Measurements from ENCODE around the gene HPN. TPM values are rescaled to one million over a fixed set of nuclear protein-coding genes. Genes with fewer than 3 reads are reported as not detected.
"Not testable (repeated sequence)": the region's sequence is repeated elsewhere in the genome, so short reads cannot be mapped to it uniquely, and the experiment has no call there.

The HPN gene
- 12.9 and 36.2 TPM in 2 replicates for total RNA-seq
- 21.3 and 43.7 TPM in 2 replicates for polyA plus RNA-seq

GRCh38 chr19:35041548-35042055 lies at the start of gene HPN:
HPN (plus strand) TSS chr19:35041721; CDS start chr19:35042507, 786 bp downstream.
- peak within 1 kb of the TSS; percentile 0 for H3K4me3 ChIP-seq
- H3K4me1 ChIP-seq (ENCODE audit: low read depth): peaks cover 20% of the 10 kb centered on the region
- peak within 1 kb of the TSS; percentile 60 for H3K27ac ChIP-seq
- H3K27me3 ChIP-seq: no peaks in the 10 kb centered on the region
- no peaks in the 10 kb centered on the region for H3K9me3 ChIP-seq (ENCODE audit: low read depth)
- peak in 1 of 2 donors; percentile 43 for DNase-seq (ENCODE audit: low read depth in 1 of 2, low spot score in 1 of 2)
- no peak for TF ChIP-seq CTCF (IDR thresholded peaks at IDR 0.05; ENCODE audit: low read depth, low read length)
- no peaks in the 10 kb centered on the region for H3K36me3 ChIP-seq

DNA sequence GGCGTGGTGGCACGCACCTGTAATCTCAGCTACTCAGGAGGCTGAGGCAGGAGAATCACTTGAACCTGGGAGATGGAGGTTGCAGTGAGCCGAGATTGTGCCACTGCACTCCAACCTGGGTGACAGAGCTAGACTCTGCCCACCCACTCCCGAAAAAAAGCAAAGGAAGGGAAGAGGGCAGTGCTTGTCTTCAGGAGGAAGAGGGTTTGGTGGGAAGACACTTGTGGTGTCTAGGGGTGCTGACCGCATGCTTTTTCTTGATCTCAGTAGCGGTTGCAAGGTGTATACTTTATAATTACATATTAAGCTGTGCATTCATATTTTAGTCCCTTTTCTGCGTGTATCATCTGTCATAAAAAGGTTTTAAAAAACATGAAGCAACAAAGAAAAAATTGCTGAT lies 48.9 kb upstream of the HPN start:
- not testable (repeated sequence) for H3K36me3 ChIP-seq; DNase-seq (ENCODE audit: low read depth in 1 of 2, low spot score in 1 of 2); H3K27me3 ChIP-seq; H3K9me3 ChIP-seq (ENCODE audit: low read depth); H3K4me3 ChIP-seq; H3K27ac ChIP-seq; H3K4me1 ChIP-seq (ENCODE audit: low read depth)

- Histone ChIP-seq H3K4me3 (no peak overlapping the region), H3K27ac (no peak overlapping the region), H3K9me3 (ENCODE audit: low read depth) (no peaks in the 10 kb centered on the region), H3K4me1 (ENCODE audit: low read depth) (peaks cover 5% of the 10 kb centered on the region), H3K36me3 (no peaks in the 10 kb centered on the region), H3K27me3 (no peaks in the 10 kb centered on the region)
- TF ChIP-seq CTCF (IDR thresholded peaks at IDR 0.05; ENCODE audit: low read depth, low read length): no peak
- no peak for DNase-seq (ENCODE audit: low read depth in 1 of 2, low spot score in 1 of 2)
These were observed 47.3 kb upstream of the HPN start for GRCh38 chr19:34994286-34994642.

DNA sequence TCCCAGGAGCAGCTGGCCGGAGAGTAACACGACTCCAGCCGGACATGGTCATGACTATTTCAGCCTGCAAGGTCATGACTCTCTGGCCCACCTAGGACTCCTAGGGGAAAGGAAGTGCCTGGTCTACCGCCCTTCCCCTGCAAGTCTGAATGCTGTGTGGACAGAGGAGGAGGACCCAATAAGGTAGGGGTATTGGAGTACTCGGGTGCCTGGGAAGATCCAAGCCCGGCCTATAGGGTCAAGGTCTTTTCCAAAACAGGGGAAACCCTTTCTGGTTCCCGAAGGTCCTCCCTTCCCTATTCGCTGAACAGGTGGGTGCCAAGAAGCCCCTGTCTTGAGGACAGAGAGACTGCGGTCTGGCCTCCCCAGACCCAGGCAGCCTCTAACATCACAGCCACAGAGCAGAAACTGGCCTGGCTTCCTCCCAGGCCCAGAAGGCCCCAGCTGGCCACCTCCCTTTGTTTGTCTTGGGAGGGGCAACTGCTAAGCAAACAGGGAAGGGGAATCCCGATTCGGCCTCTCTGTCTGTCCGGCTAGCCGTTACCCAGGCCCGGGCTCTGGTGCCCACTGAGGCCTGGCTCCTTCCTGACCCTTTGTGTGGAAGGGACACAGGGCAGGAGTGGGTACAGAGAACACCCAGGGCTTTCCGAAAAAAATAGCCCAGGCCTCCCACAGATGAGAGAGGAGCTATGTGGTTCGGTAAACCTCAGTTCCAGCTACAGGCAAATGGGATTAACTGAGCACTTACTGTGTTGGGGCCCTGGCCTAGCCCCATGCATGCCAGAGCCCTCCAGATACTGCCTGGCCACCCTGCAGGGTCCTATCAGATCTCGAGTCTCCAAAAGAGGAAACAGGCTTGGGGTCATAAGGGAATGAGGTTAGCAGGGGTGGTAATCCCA lies 46.6 kb upstream of the HPN start:
- Histone ChIP-seq H3K9me3 (ENCODE audit: low read depth) (no peaks in the 10 kb centered on the region), H3K4me3 (no peak overlapping the region), H3K27me3 (no peaks in the 10 kb centered on the region), H3K4me1 (ENCODE audit: low read depth) (peaks cover 7% of the 10 kb centered on the region), H3K36me3 (no peaks in the 10 kb centered on the region), H3K27ac (no peak overlapping the region)
- DNase-seq (ENCODE audit: low read depth in 1 of 2, low spot score in 1 of 2): no peak
- TF ChIP-seq CTCF (IDR thresholded peaks at IDR 0.05; ENCODE audit: low read depth, low read length): no peak

DNA sequence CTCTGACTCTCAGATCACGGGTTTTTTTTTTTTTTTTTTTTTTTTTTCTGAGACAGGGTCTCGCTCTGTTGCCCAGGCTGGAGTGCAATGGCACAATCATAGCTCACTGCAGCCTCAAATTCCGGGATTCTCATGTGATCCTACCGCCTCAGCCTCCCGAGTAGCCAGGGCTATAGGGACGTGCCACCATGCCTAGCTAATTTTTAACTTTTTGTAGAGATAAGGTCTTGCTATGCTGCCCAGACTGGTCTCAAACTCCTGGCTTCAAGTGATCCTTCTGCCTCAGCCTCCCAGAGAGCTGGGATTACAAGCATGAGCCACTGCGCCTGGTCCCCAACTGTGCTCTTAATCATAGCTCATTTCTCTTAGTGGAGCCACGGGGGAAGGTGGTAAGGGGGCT lies 46.0 kb upstream of the HPN start:
- Histone ChIP-seq H3K9me3 (ENCODE audit: low read depth) (no peaks in the 10 kb centered on the region), H3K27me3 (no peaks in the 10 kb centered on the region), H3K36me3 (no peaks in the 10 kb centered on the region), H3K4me3 (no peak overlapping the region), H3K4me1 (ENCODE audit: low read depth) (peaks cover 7% of the 10 kb centered on the region), H3K27ac (no peak overlapping the region)
- no peak for TF ChIP-seq CTCF (IDR thresholded peaks at IDR 0.05; ENCODE audit: low read depth, low read length)
- no peak for DNase-seq (ENCODE audit: low read depth in 1 of 2, low spot score in 1 of 2)

- Histone ChIP-seq H3K4me1 (ENCODE audit: low read depth) (peaks cover 7% of the 10 kb centered on the region), H3K27me3 (no peaks in the 10 kb centered on the region), H3K4me3 (no peak overlapping the region), H3K9me3 (ENCODE audit: low read depth) (no peaks in the 10 kb centered on the region), H3K27ac (no peak overlapping the region), H3K36me3 (no peaks in the 10 kb centered on the region)
- TF ChIP-seq CTCF (IDR thresholded peaks at IDR 0.05; ENCODE audit: low read depth, low read length): no peak
- peak in 1 of 2 donors; percentile 80 for DNase-seq (ENCODE audit: low read depth in 1 of 2, low spot score in 1 of 2)
These were observed 44.4 kb upstream of the HPN start for GRCh38 chr19:34997071-34997617.

GRCh38 chr19:34998224-34998623 lies 43.3 kb upstream of the HPN start:
- H3K36me3 ChIP-seq; DNase-seq (ENCODE audit: low read depth in 1 of 2, low spot score in 1 of 2); H3K27me3 ChIP-seq; H3K4me3 ChIP-seq; H3K9me3 ChIP-seq (ENCODE audit: low read depth); H3K27ac ChIP-seq; H3K4me1 ChIP-seq (ENCODE audit: low read depth): not testable (repeated sequence)

All from cardiac muscle cell (in vitro differentiated cells and primary cell).